IMR-90 (cell line): ENCODE measurements around the gene ARMC3. TPM values are rescaled to one million over a fixed set of nuclear protein-coding genes. Genes with fewer than 3 reads are reported as not detected.

ENCODE experiments used
- ATAC-seq: fragments of 200-7000 bp; cut with Tn5 transposase; 2 replicates; pipeline ENCODE4 v1.9.1; 2020; ENCODE audit warnings: low read depth, mild to moderate bottlenecking, moderate library complexity
- BruUV-seq: library from RNA; stranded (reverse); fragments of 400-500 nt; replicated peaks from 2 replicates; lab custom pipeline; 2021; lab: Mats Ljungman, UMichigan
- CTCF ChIA-PET: fragments of 300-600 bp; formaldehyde crosslinking; extraction: SDS; loops from one replicate; lab custom pipeline; 2021; ENCODE audit warnings: antibody characterized with exemption; lab: Yijun Ruan, JAX
- POLR2A ChIA-PET: fragments of 300-600 bp; sonication (Branson Sonifier 250); formaldehyde crosslinking; loops from one replicate; lab custom pipeline; 2022; ENCODE audit warnings: antibody characterized with exemption; ENCODE audit not compliant: unreplicated experiment; lab: Charles Lee
- DNase-seq: peaks from one replicate; pipeline ENCODE4 v3.0.0; 2013
- H2AFZ ChIP-seq: replicated peaks from 2 replicates; pipeline ENCODE3; 2013; ENCODE audit warnings: low read length, mild to moderate bottlenecking; ENCODE audit not compliant: poor library complexity
- H2AK5ac ChIP-seq: 2 replicates; pipeline ENCODE4 v1.6.1; 2013; ENCODE audit warnings: low read depth, low read length, inconsistent platforms
- H2AK9ac ChIP-seq: replicated peaks from 2 replicates; pipeline ENCODE3; 2013; ENCODE audit warnings: mild to moderate bottlenecking, low read depth, low read length, moderate library complexity; ENCODE audit not compliant: poor library complexity
- H2BK120ac ChIP-seq: 2 replicates; pipeline ENCODE4 v1.6.1; 2013; ENCODE audit warnings: low read depth, low read length, inconsistent platforms
- H2BK15ac ChIP-seq: 3 replicates; pipeline ENCODE4 v1.6.1; 2013; ENCODE audit warnings: low read depth, low read length, inconsistent platforms
- H2BK20ac ChIP-seq: 2 replicates; pipeline ENCODE4 v1.6.1; 2013; ENCODE audit warnings: low read depth, mild to moderate bottlenecking, inconsistent platforms, low read length, moderate library complexity
- H2BK5ac ChIP-seq: 2 replicates; pipeline ENCODE4 v1.6.1; 2013; ENCODE audit warnings: mild to moderate bottlenecking, low read depth, low read length, inconsistent platforms; ENCODE audit not compliant: poor library complexity, severe bottlenecking
- H3K14ac ChIP-seq: replicated peaks from 2 replicates; pipeline ENCODE4 v1.6.1; 2013; ENCODE audit warnings: low read depth, low read length, inconsistent platforms
- H3K18ac ChIP-seq: 2 replicates; pipeline ENCODE4 v1.6.1; 2013; ENCODE audit warnings: low read depth, low read length, control low read depth
- H3K23ac ChIP-seq: 2 replicates; pipeline ENCODE4 v1.6.1; 2013; ENCODE audit warnings: low read depth, low read length, inconsistent platforms
- H3K27ac ChIP-seq: 2 replicates; pipeline ENCODE4 v1.5.1; 2013; ENCODE audit warnings: mild to moderate bottlenecking, control low read depth, low read length; ENCODE audit not compliant: insufficient read depth
- H3K27me3 ChIP-seq: 2 replicates; pipeline ENCODE4 v1.6.1; 2013; ENCODE audit warnings: low read length; ENCODE audit not compliant: control insufficient read depth, insufficient read depth
- H3K36me3 ChIP-seq: 2 replicates; pipeline ENCODE4 v1.6.1; 2013; ENCODE audit warnings: low read length, mixed read lengths; ENCODE audit not compliant: control insufficient read depth, insufficient read depth
- H3K4ac ChIP-seq: 2 replicates; pipeline ENCODE4 v1.6.1; 2013; ENCODE audit warnings: low read depth, low read length, inconsistent platforms
- H3K4me1 ChIP-seq: 2 replicates; pipeline ENCODE4 v1.6.1; 2013; ENCODE audit warnings: low read length, mixed read lengths; ENCODE audit not compliant: control insufficient read depth, insufficient read depth
- H3K4me2 ChIP-seq: 2 replicates; pipeline ENCODE4 v1.6.1; 2013; ENCODE audit warnings: low read depth, mild to moderate bottlenecking, control low read depth, low read length, moderate library complexity
- H3K4me3 ChIP-seq: 2 replicates; pipeline ENCODE4 v1.5.1; 2013; ENCODE audit warnings: low read depth, mild to moderate bottlenecking, control low read depth, low read length, moderate library complexity; ENCODE audit not compliant: insufficient read depth
- H3K56ac ChIP-seq: 2 replicates; pipeline ENCODE4 v1.6.1; 2013; ENCODE audit warnings: low read length, inconsistent platforms; ENCODE audit not compliant: insufficient read depth; ENCODE audit errors: extremely low read depth
- H3K79me1 ChIP-seq, 2 experiments: 2 replicates each; pipeline ENCODE4 v1.6.1; 2013; ENCODE audit warnings: low read length in 2 of 2, inconsistent platforms in 1 of 2, low read depth in 1 of 2
- H3K9ac ChIP-seq: 2 replicates; pipeline ENCODE4 v1.6.1; 2013; ENCODE audit warnings: low read depth, low read length, control low read depth
- H3K9me1 ChIP-seq: 2 replicates; pipeline ENCODE4 v1.6.1; 2013; ENCODE audit warnings: low read length, inconsistent platforms; ENCODE audit not compliant: insufficient read depth
- H3K9me3 ChIP-seq: 2 replicates; pipeline ENCODE4 v1.6.1; 2013; ENCODE audit warnings: low read length; ENCODE audit not compliant: control insufficient read depth, insufficient read depth
- H4K20me1 ChIP-seq: 2 replicates; pipeline ENCODE4 v1.6.1; 2013; ENCODE audit warnings: low read length, inconsistent platforms; ENCODE audit not compliant: insufficient read depth
- H4K5ac ChIP-seq: 2 replicates; pipeline ENCODE4 v1.6.1; 2013; ENCODE audit warnings: mild to moderate bottlenecking, low read depth, low read length, control low read depth
- H4K8ac ChIP-seq, 2 experiments: 2 replicates each; pipeline ENCODE4 v1.6.1; 2013; ENCODE audit warnings: low read depth in 2 of 2, low read length in 2 of 2, control low read depth in 1 of 2, inconsistent platforms in 1 of 2
- H4K91ac ChIP-seq: 2 replicates; pipeline ENCODE4 v1.6.1; 2013; ENCODE audit warnings: low read depth, low read length, inconsistent platforms; ENCODE audit not compliant: insufficient read depth
- BHLHE40 ChIP-seq: fragments of 150-350 bp; IDR thresholded peaks from 2 replicates; pipeline ENCODE4 v1.6.1; 2016; ENCODE audit warnings: mild to moderate bottlenecking, low read depth, low read length
- CEBPB ChIP-seq: IDR thresholded peaks from 2 replicates; pipeline ENCODE4 v1.6.1; 2012; ENCODE audit warnings: low read depth, low read length, improper control_type of control experiment
- CTCF ChIP-seq: conservative IDR thresholded peaks from 2 replicates; pipeline ENCODE4 v1.5.1; 2012; ENCODE audit warnings: mild to moderate bottlenecking, low read depth, low read length, improper control_type of control experiment
- ELK1 ChIP-seq: fragments of 150-350 bp; IDR thresholded peaks from 2 replicates; pipeline ENCODE4 v1.6.1; 2016; ENCODE audit warnings: low read depth, mild to moderate bottlenecking, low read length, moderate library complexity, borderline replicate concordance
- FOS ChIP-seq: fragments of 150-350 bp; IDR thresholded peaks from 2 replicates; pipeline ENCODE4 v1.6.1; 2016; ENCODE audit warnings: low read depth, low read length
- MAFK ChIP-seq: IDR thresholded peaks from 2 replicates; pipeline ENCODE4 v1.6.1; 2012; ENCODE audit warnings: low read depth, low read length, improper control_type of control experiment
- MAZ ChIP-seq: IDR thresholded peaks from 2 replicates; pipeline ENCODE4 v1.6.1; 2012; ENCODE audit warnings: low read depth, mild to moderate bottlenecking, low read length, improper control_type of control experiment, moderate library complexity, borderline replicate concordance
- MXI1 ChIP-seq: IDR thresholded peaks from 2 replicates; pipeline ENCODE4 v1.6.1; 2012; ENCODE audit warnings: low read depth, mild to moderate bottlenecking, low read length, moderate library complexity, borderline replicate concordance
- NFE2L2 ChIP-seq: fragments of 150-350 bp; IDR thresholded peaks from 2 replicates; pipeline ENCODE4 v1.6.1; 2016; ENCODE audit warnings: low read depth, mild to moderate bottlenecking, low read length
- POLR2A ChIP-seq: IDR thresholded peaks from 2 replicates; pipeline ENCODE4 v1.6.1; 2012; ENCODE audit warnings: mild to moderate bottlenecking, low read depth, low read length
- RCOR1 ChIP-seq: IDR thresholded peaks from 2 replicates; pipeline ENCODE4 v1.6.1; 2012; ENCODE audit warnings: mild to moderate bottlenecking, low read length, improper control_type of control experiment; ENCODE audit not compliant: insufficient replicate concordance
- RFX5 ChIP-seq: IDR thresholded peaks from 2 replicates; pipeline ENCODE4 v1.8.0; 2012; ENCODE audit warnings: low read depth, mild to moderate bottlenecking, low read length, moderate library complexity
- SMC3 ChIP-seq: fragments of 150-350 bp; IDR thresholded peaks from 2 replicates; pipeline ENCODE4 v1.6.1; 2016; ENCODE audit warnings: low read depth, mild to moderate bottlenecking, antibody characterized with exemption, low read length, moderate library complexity
- WGBS, 2 experiments: methylation state at CpG; one replicate each; pipeline versions ENCODE4 v1.1.5 to v1.1.7; 2013; ENCODE audit warnings: missing lambda C conversion rate in 2 of 2; ENCODE audit not compliant: insufficient read length in 1 of 2; ENCODE audit errors: extremely low coverage in 2 of 2; 5-methylcytosine and 5-hydroxymethylcytosine counted together
- dilution Hi-C: fragments of 300-500 bp; cut with HindIII; formaldehyde crosslinking; loops from one replicate; pipeline ENCODE4 v1.14.3; 2018; ENCODE audit warnings: low sequenced_read_pairs; ENCODE audit not compliant: unreplicated experiment
- in situ Hi-C: fragments of 300-500 bp; cut with MboI; formaldehyde crosslinking; loops from 3 replicates; pipeline ENCODE4 v1.14.3; 2019; ENCODE audit warnings: low sequenced_read_pairs, inconsistent platforms, mixed read lengths
- intact Hi-C: fragments of 100-400 bp; cut with micrococcal nuclease; formaldehyde crosslinking; loops from 2 replicates; pipeline ENCODE4 v1.10.0; 2022
- polyA plus RNA-seq, 3 experiments: library from polyadenylated mRNA; depleted of rRNA; stranded (reverse); fragments of >200 nt; gene quantifications; 2 replicates each; pipeline ENCODE4 v1.2.3, GENCODE V29; 2012; ENCODE audit warnings: low replicate concordance in 1 of 3
- total RNA-seq: library from RNA; depleted of rRNA; stranded (reverse); fragments of >200 nt; gene quantifications from 2 replicates; pipeline ENCODE4 v1.2.3, GENCODE V29; 2012

Gene ARMC3
- total and polyA plus RNA-seq, 2 of the 4 experiments (the other 2 are of a cell fraction) = not detected

- WGBS, 2 experiments = 12% methylated on average over 3 of the region's 4 CpGs; no CpG with 5 or more reads in 1 of the 2 experiments
Observed at GRCh38 chr10:23037561-23037960, 109.7 kb downstream of the ARMC3 start.

More at GRCh38 chr10:23037561-23037960, 109.7 kb downstream of the ARMC3 start:
- H4K20me1 ChIP-seq = no peaks in the 10 kb centered on the region
- DNase-seq (no peak), ATAC-seq (no peak)
- H3K9ac ChIP-seq = no peak overlapping the region
- H4K91ac ChIP-seq = no peak overlapping the region
- no peak overlapping the region for H3K4ac ChIP-seq
- no peak overlapping the region for H2AK9ac ChIP-seq
- no peak overlapping the region for H2BK15ac ChIP-seq
- no peak overlapping the region for H3K56ac ChIP-seq
- in situ Hi-C loops (no loop called here), intact Hi-C loops (no loop called here), dilution Hi-C loops (no loop called here)
- TF ChIP-seq MAZ (no peak), FOS (no peak), SMC3 (no peak), BHLHE40 (no peak), RFX5 (no peak), POLR2A (no peak), CTCF (no peak), ELK1 (no peak), MAFK (no peak), MXI1 (no peak), RCOR1 (no peak), NFE2L2 (no peak), CEBPB (no peak)
- BruUV-seq = no TSS peak
- H3K4me1 ChIP-seq = no peaks in the 10 kb centered on the region
- no peaks in the 10 kb centered on the region for H3K9me3 ChIP-seq
- H2BK120ac ChIP-seq = no peak overlapping the region
- no peak overlapping the region for H4K5ac ChIP-seq
- no peaks in the 10 kb centered on the region for H3K79me1 ChIP-seq
- no peak overlapping the region for H2AK5ac ChIP-seq
- H3K4me3 ChIP-seq = no peak overlapping the region
- no peak overlapping the region for H3K14ac ChIP-seq
- no peaks in the 10 kb centered on the region for H3K27me3 ChIP-seq
- no peak overlapping the region for H3K4me2 ChIP-seq
- H3K9me1 ChIP-seq = no peaks in the 10 kb centered on the region
- no peak overlapping the region for H2AFZ ChIP-seq
- H3K36me3 ChIP-seq = no peaks in the 10 kb centered on the region
- ChIA-PET POLR2A (no interaction called here), CTCF (no interaction called here)
- H3K23ac ChIP-seq = no peak overlapping the region
- H2BK5ac ChIP-seq = no peak overlapping the region
- no peak overlapping the region for H3K18ac ChIP-seq
- H2BK20ac ChIP-seq = no peak overlapping the region
- H3K27ac ChIP-seq = no peak overlapping the region
- H4K8ac ChIP-seq = no peak overlapping the region
